Non-pigmented ciliary epithelial cell (primary cell): ENCODE measurements around the gene CYRIA.
A peak's percentile ranks its signal among the peaks of the same experiment; 100 is the strongest.

ENCODE experiments used
- DNase-seq: peaks from one replicate; pipeline ENCODE4 v3.0.0-alpha.2; 2010; ENCODE audit warnings: low read depth

CYRIA gene

GRCh38 chr2:16629044-16629443 is 36.6 kb downstream of the CYRIA start:
- DNase-seq = no peak

DNA sequence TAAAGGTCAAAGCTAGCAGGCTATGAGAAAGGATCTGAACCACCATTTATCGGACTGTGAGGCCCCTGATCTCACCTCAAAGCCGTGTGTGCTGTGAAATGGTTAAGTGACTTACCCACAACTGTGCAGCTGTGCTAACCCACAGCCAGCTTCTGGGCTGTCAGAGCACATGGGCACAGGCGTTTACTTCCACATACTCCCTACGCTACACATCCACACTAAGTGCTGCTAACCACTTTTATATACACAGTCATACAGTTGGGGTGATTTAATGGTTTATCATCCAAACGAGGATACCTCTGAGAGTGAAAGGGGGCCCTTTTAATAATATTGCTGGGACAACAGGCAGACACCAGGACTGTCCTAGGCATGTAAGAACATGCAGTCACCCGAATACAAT is 37.3 kb downstream of the CYRIA start:
- no peak for DNase-seq

DNA sequence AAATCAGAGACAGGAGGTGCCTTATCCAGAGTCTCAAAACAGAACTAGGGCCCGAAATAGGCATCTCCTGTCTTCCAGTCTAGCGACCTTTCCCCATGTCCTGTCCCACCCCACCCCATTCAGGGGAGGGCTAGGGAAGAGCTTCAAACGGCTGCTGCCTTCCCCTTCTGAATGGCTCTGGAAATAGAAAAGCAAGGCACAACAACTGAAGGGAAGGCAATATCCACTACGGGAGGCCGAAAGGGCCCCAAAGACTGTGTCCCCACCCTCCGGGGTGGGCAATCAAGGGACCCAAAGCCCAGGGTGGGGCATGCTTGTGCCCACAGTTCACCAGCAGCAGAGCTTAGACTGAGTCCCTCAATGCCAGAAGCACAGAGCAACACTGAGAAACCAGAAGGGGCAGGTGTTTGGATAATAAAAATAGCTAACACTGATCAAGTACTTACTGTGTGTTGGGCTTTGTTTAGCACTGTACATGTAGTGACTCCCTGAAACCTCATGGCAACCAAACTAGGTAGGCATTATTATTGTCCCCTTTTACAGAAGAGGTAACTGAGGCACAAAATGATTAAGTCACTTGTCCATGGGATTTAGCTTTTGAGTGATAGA is 38.5 kb downstream of the CYRIA start:
- DNase-seq = no peak

DNA sequence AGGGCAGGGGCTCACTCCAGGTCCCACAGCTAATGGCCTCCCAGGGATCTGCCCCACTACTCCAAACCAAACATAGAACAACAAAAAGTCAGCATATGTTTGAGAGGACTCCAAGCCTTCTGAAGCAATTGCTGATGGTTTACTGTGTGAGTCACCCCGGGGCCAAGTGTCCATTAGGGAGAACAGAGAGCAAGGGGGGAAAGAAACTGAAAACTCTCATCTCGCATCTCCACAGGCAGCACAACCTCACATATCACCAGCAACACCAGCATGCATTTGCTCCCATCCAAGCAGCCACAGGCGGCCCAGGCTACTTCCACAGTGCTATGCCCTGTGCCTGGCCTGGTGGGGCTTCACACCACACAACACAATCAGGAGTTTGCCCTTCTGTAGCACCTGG is 39.1 kb downstream of the CYRIA start:
- DNase-seq = no peak

GRCh38 chr2:16625759-16626158 is 39.9 kb downstream of the CYRIA start:
- DNase-seq = no peak

GRCh38 chr2:16625201-16625729 is 40.4 kb downstream of the CYRIA start:
- DNase-seq = no peak

- DNase-seq = no peak
These were observed 41.2 kb downstream of the CYRIA start for GRCh38 chr2:16624436-16624780.

- no peak for DNase-seq
These were observed 41.8 kb downstream of the CYRIA start for GRCh38 chr2:16623564-16624435.

DNA sequence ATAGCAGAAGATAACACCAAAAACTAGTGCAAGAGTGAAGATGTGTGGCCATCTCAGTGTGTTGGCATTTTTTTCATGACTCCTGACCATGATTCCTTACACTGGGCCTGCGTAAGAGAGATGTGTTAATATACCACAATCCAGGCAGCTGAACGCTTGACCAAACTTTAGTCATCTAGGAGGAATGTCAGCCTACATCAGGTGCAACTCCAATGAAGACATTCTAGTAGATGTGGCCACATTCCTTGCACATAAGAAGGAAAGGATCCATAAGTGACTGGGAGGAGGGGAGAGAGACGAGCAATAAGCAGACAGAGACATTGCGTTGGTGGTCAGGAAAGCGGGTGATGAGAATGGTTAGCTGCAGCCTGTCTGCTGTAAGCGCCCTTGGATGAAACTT is 42.6 kb downstream of the CYRIA start:
- peak; percentile 96 for DNase-seq

DNA sequence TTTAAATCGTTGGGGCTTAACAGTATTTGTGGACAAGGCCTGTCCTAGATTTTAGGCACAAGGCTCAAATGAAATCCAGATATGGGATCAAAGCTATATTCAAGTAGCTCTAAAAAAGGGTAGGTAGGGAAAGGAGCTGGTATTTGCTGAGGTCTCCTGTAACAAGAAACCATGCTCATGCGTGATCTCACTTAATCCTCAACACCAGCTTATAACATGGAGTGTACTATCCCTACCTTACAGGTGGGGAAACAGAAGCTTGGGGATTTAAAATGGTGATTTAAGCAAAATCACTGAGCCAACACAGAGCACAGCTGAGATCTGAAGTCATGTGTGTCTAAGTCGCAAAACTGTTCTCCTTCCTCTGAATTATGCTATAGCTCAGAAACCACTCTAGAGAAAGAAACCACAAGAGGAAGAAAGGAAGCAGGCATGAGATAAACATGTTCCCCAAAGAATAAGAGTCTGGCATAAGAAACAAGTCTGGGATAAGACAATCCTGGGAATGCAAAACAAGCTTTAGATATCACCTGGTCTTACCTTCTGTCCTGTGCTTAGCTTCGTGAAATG is 43.1 kb downstream of the CYRIA start:
- DNase-seq = no peak

- DNase-seq = no peak
These were observed 44.3 kb downstream of the CYRIA start for GRCh38 chr2:16621316-16621715.

DNA sequence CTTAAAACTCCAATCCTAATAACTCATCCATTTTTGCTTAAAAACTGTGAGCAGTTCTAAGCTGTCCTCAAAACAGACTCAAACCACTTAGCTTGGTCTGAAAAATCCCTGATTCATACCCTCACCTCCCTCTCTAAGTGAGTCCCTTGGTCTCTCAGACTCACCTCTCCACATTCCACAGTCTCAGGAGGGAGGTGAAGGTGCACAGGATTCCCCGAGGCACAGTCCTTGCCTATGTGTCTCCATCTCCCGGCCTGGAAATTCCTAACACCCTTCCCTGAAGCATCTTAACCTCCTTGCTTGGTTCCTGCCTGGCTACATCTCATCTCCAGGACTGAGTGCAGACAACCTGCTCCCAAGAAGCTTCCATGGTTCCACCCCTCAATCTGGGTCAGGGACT is 45.0 kb downstream of the CYRIA start:
- no peak for DNase-seq

GRCh38 chr2:16619576-16620245 is 45.9 kb downstream of the CYRIA start:
- no peak for DNase-seq

- no peak for DNase-seq
These were observed 48.1 kb downstream of the CYRIA start for GRCh38 chr2:16617282-16618266.
